RWPE1 (cell line): ENCODE data around the gene UST.
"Not testable (repeated sequence)": the region's sequence is repeated elsewhere in the genome, so short reads cannot be mapped to it uniquely, and the experiment has no call there.

Source experiments
- CTCF ChIA-PET: fragments of 350-600 bp; sonication (Branson Sonifier 250); formaldehyde crosslinking; extraction: SDS; loops from one replicate; lab custom pipeline; 2021; lab: Yijun Ruan, JAX
- POLR2A ChIA-PET: fragments of 400-600 bp; formaldehyde crosslinking; extraction: SDS; loops from one replicate; lab custom pipeline; 2020; ENCODE audit warnings: antibody characterized with exemption; ENCODE audit not compliant: low non-redundant PET; lab: Yijun Ruan, JAX
- DNase-seq: peaks from one replicate; pipeline ENCODE4 v3.0.0; 2012; ENCODE audit warnings: low spot score
- H3K27ac ChIP-seq: fragments of 450-650 bp; 2 replicates; pipeline ENCODE4 v1.5.1; 2017
- TF ChIP-seq, protein P1 (sequence below): fragments of 450-650 bp; conservative IDR thresholded peaks from 2 replicates; pipeline ENCODE4 v1.5.1; 2017; ENCODE audit warnings: low read depth, mild to moderate bottlenecking

UST gene

DNA sequence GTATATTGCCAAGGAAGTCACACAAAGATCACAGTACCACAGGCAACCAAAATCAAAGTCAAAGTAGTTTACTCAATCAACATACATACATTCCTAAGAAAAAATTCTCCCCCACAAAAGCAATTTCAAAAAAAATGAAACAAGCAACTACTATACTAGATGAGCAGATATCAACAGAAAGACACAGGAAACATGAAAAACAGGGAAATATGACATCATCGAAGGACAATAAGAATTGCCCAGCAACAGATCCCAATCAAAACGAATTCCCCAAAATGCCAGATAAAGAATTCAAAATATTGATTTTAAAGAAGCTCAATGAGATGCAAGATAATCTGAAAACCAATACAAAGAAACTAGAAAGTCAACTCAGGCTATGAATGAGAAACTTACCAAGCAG lies 351.0 kb downstream of the UST start:
- CTCF ChIA-PET, result interaction anchor here (1.1 kb wide), 1 partner anchor 17 kb away, joined by 3 read pairs; no protein-coding TSS in a partner anchor
- POLR2A ChIA-PET, result no interaction called here
- no peak overlapping the region for H3K27ac ChIP-seq

DNA sequence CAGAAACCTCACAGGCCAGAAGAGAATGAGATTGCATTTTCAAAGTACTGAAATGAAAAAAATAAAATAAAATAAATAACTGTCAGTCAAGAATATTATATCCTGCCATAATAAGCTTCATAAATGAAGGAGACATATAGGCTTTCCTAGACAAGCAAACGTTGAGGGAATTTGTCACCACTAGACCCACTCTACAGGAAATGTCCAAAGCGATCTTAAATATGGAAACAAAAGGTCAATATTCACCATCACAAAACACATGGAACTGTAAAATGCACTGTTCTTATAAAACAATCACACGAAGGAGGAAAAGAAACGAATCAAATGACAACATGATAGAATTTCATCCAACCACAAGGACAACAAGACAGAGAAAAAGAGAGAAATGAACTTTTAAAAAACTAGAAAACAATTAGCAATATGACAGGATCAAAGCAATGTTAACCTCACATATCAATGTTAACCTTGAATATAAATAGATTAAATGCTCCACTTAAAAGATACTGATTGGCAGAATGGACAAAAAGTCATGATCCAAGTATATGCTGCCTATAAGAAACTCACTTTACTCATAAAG lies 352.0 kb downstream of the UST start:
- ChIA-PET CTCF (no interaction called here), POLR2A (no interaction called here)
- TF ChIP-seq, protein P1, sequence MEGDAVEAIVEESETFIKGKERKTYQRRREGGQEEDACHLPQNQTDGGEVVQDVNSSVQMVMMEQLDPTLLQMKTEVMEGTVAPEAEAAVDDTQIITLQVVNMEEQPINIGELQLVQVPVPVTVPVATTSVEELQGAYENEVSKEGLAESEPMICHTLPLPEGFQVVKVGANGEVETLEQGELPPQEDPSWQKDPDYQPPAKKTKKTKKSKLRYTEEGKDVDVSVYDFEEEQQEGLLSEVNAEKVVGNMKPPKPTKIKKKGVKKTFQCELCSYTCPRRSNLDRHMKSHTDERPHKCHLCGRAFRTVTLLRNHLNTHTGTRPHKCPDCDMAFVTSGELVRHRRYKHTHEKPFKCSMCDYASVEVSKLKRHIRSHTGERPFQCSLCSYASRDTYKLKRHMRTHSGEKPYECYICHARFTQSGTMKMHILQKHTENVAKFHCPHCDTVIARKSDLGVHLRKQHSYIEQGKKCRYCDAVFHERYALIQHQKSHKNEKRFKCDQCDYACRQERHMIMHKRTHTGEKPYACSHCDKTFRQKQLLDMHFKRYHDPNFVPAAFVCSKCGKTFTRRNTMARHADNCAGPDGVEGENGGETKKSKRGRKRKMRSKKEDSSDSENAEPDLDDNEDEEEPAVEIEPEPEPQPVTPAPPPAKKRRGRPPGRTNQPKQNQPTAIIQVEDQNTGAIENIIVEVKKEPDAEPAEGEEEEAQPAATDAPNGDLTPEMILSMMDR, result no peak
- H3K27ac ChIP-seq, result no peak overlapping the region
- DNase-seq, result no peak

More for the DNA sequence above, 351.0 kb downstream of the UST start:
- no peak for DNase-seq
- TF ChIP-seq, protein P1, result no peak

- CTCF ChIA-PET, result no interaction called here
- DNase-seq, result no peak
- POLR2A ChIA-PET, result no interaction called here
- H3K27ac ChIP-seq, result no peak overlapping the region
- TF ChIP-seq, protein P1, result no peak
Measured at GRCh38 chr6:149102324-149102723, 355.5 kb downstream of the UST start.

- DNase-seq, H3K27ac ChIP-seq, CTCF ChIA-PET, POLR2A ChIA-PET: not testable (repeated sequence)
Measured at GRCh38 chr6:149103950-149104349, 357.1 kb downstream of the UST start.

- ChIA-PET POLR2A (no interaction called here), CTCF (no interaction called here)
- TF ChIP-seq, protein P1, result no peak
- no peak overlapping the region for H3K27ac ChIP-seq
- no peak for DNase-seq
Measured at GRCh38 chr6:149107520-149107919, 360.7 kb downstream of the UST start.

- ChIA-PET POLR2A (no interaction called here), CTCF (no interaction called here)
- TF ChIP-seq, protein P1, result no peak
- DNase-seq, result no peak
- H3K27ac ChIP-seq, result no peak overlapping the region
Measured at GRCh38 chr6:149108038-149108748, 361.4 kb downstream of the UST start.

DNA sequence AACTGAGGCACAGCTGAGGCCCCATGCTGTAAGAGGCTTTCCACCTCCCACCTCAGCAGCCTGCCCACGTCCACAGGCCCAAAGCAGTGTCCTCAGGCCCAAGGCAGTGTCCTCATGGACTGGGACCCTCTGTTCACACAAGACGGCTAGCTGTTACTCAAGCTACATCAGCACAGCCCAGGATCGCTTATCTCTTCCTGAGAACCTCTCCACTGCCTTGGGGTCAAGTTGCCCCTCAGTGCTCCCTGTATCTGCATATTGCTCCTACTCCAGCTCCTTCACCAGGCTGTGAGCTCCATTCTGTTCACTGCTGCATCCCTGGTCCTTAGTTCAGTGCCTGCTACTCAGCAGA lies 361.9 kb downstream of the UST start:
- H3K27ac ChIP-seq, result no peak overlapping the region
- TF ChIP-seq, protein P1, result no peak
- no peak for DNase-seq
- CTCF ChIA-PET, result no interaction called here
- POLR2A ChIA-PET, result no interaction called here
